ENCODE results near the gene NAIF1.
"Not testable (repeated sequence)": the region's sequence is repeated elsewhere in the genome, so short reads cannot be mapped to it uniquely, and the experiment has no call there.

DNA sequence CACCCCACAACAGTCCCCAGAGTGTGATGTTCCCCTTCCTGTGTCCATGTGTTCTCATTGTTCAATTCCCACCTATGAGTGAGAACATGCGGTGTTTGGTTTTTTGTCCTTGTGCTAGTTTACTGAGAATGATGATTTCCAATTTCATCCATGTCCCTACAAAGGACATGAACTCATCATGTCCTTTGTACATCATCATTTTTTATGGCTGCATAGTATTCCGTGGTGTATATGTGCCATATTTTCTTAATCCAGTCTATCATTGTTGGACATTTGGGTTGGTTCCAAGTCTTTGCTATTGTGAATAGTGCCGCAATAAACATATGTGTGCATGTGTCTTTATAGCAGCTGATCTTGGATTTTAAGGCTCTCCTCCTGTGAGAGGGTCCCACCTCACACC lies 26.3 kb downstream of the NAIF1 start:
- TF ChIP-seq, protein P1, sequence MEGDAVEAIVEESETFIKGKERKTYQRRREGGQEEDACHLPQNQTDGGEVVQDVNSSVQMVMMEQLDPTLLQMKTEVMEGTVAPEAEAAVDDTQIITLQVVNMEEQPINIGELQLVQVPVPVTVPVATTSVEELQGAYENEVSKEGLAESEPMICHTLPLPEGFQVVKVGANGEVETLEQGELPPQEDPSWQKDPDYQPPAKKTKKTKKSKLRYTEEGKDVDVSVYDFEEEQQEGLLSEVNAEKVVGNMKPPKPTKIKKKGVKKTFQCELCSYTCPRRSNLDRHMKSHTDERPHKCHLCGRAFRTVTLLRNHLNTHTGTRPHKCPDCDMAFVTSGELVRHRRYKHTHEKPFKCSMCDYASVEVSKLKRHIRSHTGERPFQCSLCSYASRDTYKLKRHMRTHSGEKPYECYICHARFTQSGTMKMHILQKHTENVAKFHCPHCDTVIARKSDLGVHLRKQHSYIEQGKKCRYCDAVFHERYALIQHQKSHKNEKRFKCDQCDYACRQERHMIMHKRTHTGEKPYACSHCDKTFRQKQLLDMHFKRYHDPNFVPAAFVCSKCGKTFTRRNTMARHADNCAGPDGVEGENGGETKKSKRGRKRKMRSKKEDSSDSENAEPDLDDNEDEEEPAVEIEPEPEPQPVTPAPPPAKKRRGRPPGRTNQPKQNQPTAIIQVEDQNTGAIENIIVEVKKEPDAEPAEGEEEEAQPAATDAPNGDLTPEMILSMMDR (conservative IDR thresholded peaks at IDR 0.05; ENCODE audit: low read length): not testable (repeated sequence)
- not testable (repeated sequence) for TF ChIP-seq EZH2phosphoT487 (IDR thresholded peaks at IDR 0.05; ENCODE audit: borderline replicate concordance, low read depth, low read length)
